K562 (cell line): ENCODE measurements around the gene GIPC3. TPM values are rescaled to one million over a fixed set of nuclear protein-coding genes. Genes with fewer than 3 reads are reported as not detected.

Source experiments
- ATAC-seq: fragments of 200-7000 bp; cut with Tn5 transposase; 3 replicates; pipeline ENCODE4 v1.9.1; 2020; ENCODE audit warnings: moderate library complexity
- BruUV-seq: library from RNA; stranded (reverse); fragments of 400-500 nt; replicated peaks from 2 replicates; lab custom pipeline; 2021; lab: Mats Ljungman, UMichigan
- CTCF ChIA-PET: fragments of 300-600 bp; formaldehyde crosslinking; extraction: SDS; loops from one replicate; lab custom pipeline; 2021; ENCODE audit warnings: low intra/inter-chr PET ratio; lab: Yijun Ruan, JAX
- POLR2A ChIA-PET: fragments of 300-600, 350-650 bp; sonication (Branson Sonifier 250); formaldehyde crosslinking; extraction: SDS; loops from one replicate; lab custom pipeline; 2021; ENCODE audit warnings: antibody characterized with exemption, inconsistent platforms; lab: Yijun Ruan, JAX
- DNase-seq, 4 experiments: peaks; one replicate each; pipeline versions ENCODE4 v3.0.0 to v3.0.0-alpha.2; 2011 to 2018; ENCODE audit warnings: low spot score in 3 of 4, mixed read lengths in 3 of 4; ENCODE audit errors: extremely low read depth in 1 of 4
- FAIRE-seq: peaks from 2 replicates; lab custom pipeline; 2011; peaks lifted over from hg19 to GRCh38; lab: Jason Lieb, UNC
- H2AFZ ChIP-seq: 2 replicates; pipeline ENCODE4 v1.6.0; 2011; ENCODE audit warnings: low read depth, low read length, control low read depth, inconsistent platforms
- H3K27ac ChIP-seq: fragments of 200-600 bp; 3 replicates; pipeline ENCODE4 v1.8.0; 2011; ENCODE audit warnings: low read depth, mild to moderate bottlenecking, control low read depth, inconsistent platforms, low read length, moderate library complexity, mixed read lengths; ENCODE audit errors: extremely low read depth
- H3K27me3 ChIP-seq, 2 experiments: fragments of 300-600 bp in 1 of 2; 2 replicates in 1 of 2; 3 replicates in 1 of 2; pipeline versions ENCODE4 v1.6.0 to v1.8.0; 2011; ENCODE audit warnings: inconsistent platforms in 2 of 2, low read length in 2 of 2, mild to moderate bottlenecking in 1 of 2, mixed read lengths in 1 of 2, moderate library complexity in 1 of 2; ENCODE audit not compliant: control insufficient read depth in 2 of 2, insufficient read depth in 2 of 2
- H3K36me3 ChIP-seq: fragments of 300-600 bp; 3 replicates; pipeline ENCODE4 v1.8.0; 2011; ENCODE audit warnings: mild to moderate bottlenecking, low read length, inconsistent platforms; ENCODE audit not compliant: control insufficient read depth, insufficient read depth
- H3K4me1 ChIP-seq, 2 experiments: fragments of 200-600 bp in 1 of 2; replicated peaks in 1 of 2; 2 replicates in 1 of 2; 3 replicates in 1 of 2; pipeline versions ENCODE4 v1.5.1 to v1.8.0; 2011; ENCODE audit warnings: inconsistent platforms in 2 of 2, low read length in 2 of 2, mild to moderate bottlenecking in 1 of 2, mixed read lengths in 1 of 2, moderate library complexity in 1 of 2; ENCODE audit not compliant: control insufficient read depth in 2 of 2, insufficient read depth in 2 of 2
- H3K4me2 ChIP-seq: 2 replicates; pipeline ENCODE4 v1.6.1; 2011; ENCODE audit warnings: low read length, control low read depth, inconsistent platforms, mixed read lengths; ENCODE audit not compliant: insufficient read depth
- H3K4me3 ChIP-seq: fragments of 200-600 bp; sonication (generic), shearing (Covaris generic); 2 replicates; pipeline ENCODE4 v1.5.1; 2016; ENCODE audit warnings: control low read depth, inconsistent platforms
- H3K79me2 ChIP-seq: fragments of 200-600 bp; 3 replicates; pipeline ENCODE4 v1.8.0; 2011; ENCODE audit warnings: low read length, inconsistent platforms; ENCODE audit not compliant: control insufficient read depth, insufficient read depth
- H3K9ac ChIP-seq, 2 experiments: 2 replicates each; pipeline versions ENCODE4 v1.6.0 to v1.6.1; 2011; ENCODE audit warnings: low read depth in 2 of 2, low read length in 2 of 2, control low read depth in 1 of 2, inconsistent platforms in 1 of 2, mild to moderate bottlenecking in 1 of 2, mixed read lengths in 1 of 2; ENCODE audit not compliant: insufficient read depth in 1 of 2
- H3K9me1 ChIP-seq: one replicate; pipeline ENCODE4 v1.6.0; 2011; ENCODE audit warnings: inconsistent platforms, mild to moderate bottlenecking, low read length, moderate library complexity; ENCODE audit not compliant: control insufficient read depth, insufficient read depth
- H3K9me3 ChIP-seq: replicated peaks from 2 replicates; pipeline ENCODE4 v1.5.1; 2011; ENCODE audit warnings: low read depth, low read length, inconsistent platforms; ENCODE audit not compliant: control insufficient read depth, insufficient read depth
- H4K20me1 ChIP-seq: replicated peaks from 2 replicates; pipeline ENCODE4 v1.6.1; 2011; ENCODE audit warnings: low read length, inconsistent platforms, mixed read lengths; ENCODE audit not compliant: control insufficient read depth, insufficient read depth
- CBX8 ChIP-seq: fragments of 200-600 bp; sonication (generic); IDR thresholded peaks from 2 replicates; pipeline ENCODE4 v1.6.1; 2012; ENCODE audit warnings: borderline replicate concordance, mixed run types, low read depth, mild to moderate bottlenecking, moderate library complexity, mixed read lengths, low read length, control low read depth, inconsistent platforms; ENCODE audit not compliant: poor library complexity, severe bottlenecking; ENCODE audit errors: extremely low read depth
- EWSR1 ChIP-seq: fragments of 450-650 bp; IDR thresholded peaks from 2 replicates; pipeline ENCODE4 v1.6.1; 2018; ENCODE audit warnings: borderline replicate concordance, mild to moderate bottlenecking, low read depth, moderate library complexity; ENCODE audit not compliant: partially characterized antibody
- FOXK1 ChIP-seq: sonication (generic); formaldehyde crosslinking; IDR thresholded peaks from 2 replicates; pipeline ENCODE4 v1.8.0; 2022; ENCODE audit warnings: missing genetic modification reagents, mild to moderate bottlenecking, borderline replicate concordance
- NONO ChIP-seq, 2 experiments: fragments of 200-400 bp in 1 of 2; fragments of 450-650 bp in 1 of 2; formaldehyde crosslinking in 1 of 2; IDR thresholded peaks; 2 replicates each; pipeline ENCODE4 v1.6.1; 2017; ENCODE audit warnings: low read depth in 2 of 2, mild to moderate bottlenecking in 2 of 2, moderate library complexity in 2 of 2, low read length in 1 of 2
- NR2F6 ChIP-seq: fragments of 450-650 bp; formaldehyde crosslinking; IDR thresholded peaks from 2 replicates; pipeline ENCODE4 v1.4.0; 2020; ENCODE audit warnings: mild to moderate bottlenecking
- PHTF2 ChIP-seq: fragments of 250-450 bp; sonication (Bioruptor Pico); IDR thresholded peaks from 2 replicates; pipeline ENCODE4 v1.5.0; 2021; ENCODE audit warnings: mild to moderate bottlenecking
- POLR3G ChIP-seq: IDR thresholded peaks from 2 replicates; pipeline ENCODE4 v1.6.1; 2011; ENCODE audit not compliant: insufficient read length, insufficient replicate concordance; ENCODE audit errors: extremely low read depth
- RB1 ChIP-seq: fragments of 450-650 bp; IDR thresholded peaks from 2 replicates; pipeline ENCODE4 v1.6.1; 2017; ENCODE audit warnings: low read depth, mild to moderate bottlenecking
- RBFOX2 ChIP-seq: fragments of 200-400 bp; formaldehyde crosslinking; IDR thresholded peaks from 2 replicates; pipeline ENCODE4 v1.6.1; 2017; ENCODE audit warnings: low read depth, mild to moderate bottlenecking, low read length, moderate library complexity
- SP1 ChIP-seq: sonication (generic); formaldehyde crosslinking; IDR thresholded peaks from 2 replicates; pipeline ENCODE4 v1.8.1; 2022; ENCODE audit warnings: mild to moderate bottlenecking, missing genetic modification reagents
- TAL1 ChIP-seq: fragments of 450-650 bp; IDR thresholded peaks from 2 replicates; pipeline ENCODE4 v1.6.1; 2016; ENCODE audit warnings: mild to moderate bottlenecking
- ZC3H11A ChIP-seq: IDR thresholded peaks from 2 replicates; pipeline ENCODE4 v1.6.1; 2012; ENCODE audit warnings: low read depth, low read length, improper control_type of control experiment
- ZFP30 ChIP-seq: fragments of 250-450 bp; sonication (Bioruptor Pico); IDR thresholded peaks from 2 replicates; pipeline ENCODE4 v1.8.0; 2022; ENCODE audit warnings: moderate library complexity, mild to moderate bottlenecking, inconsistent platforms, borderline replicate concordance
- ZNF23 ChIP-seq: fragments of 250-450 bp; sonication (Bioruptor Pico); IDR thresholded peaks from 2 replicates; pipeline ENCODE4 v1.4.0; 2020; ENCODE audit warnings: mild to moderate bottlenecking
- ZNF263 ChIP-seq: sonication (generic); formaldehyde crosslinking; IDR thresholded peaks from 2 replicates; pipeline ENCODE4 v1.8.0; 2022; ENCODE audit warnings: mild to moderate bottlenecking, missing genetic modification reagents, borderline replicate concordance
- ZNF445 ChIP-seq: fragments of 250-450 bp; sonication (Bioruptor Pico); IDR thresholded peaks from 2 replicates; pipeline ENCODE4 v1.4.0; 2020; ENCODE audit warnings: low read depth, mild to moderate bottlenecking, moderate library complexity
- ZNF79 ChIP-seq: fragments of 250-450 bp; sonication (Bioruptor Pico); IDR thresholded peaks from 2 replicates; pipeline ENCODE4 v1.4.0; 2020; ENCODE audit warnings: low read depth, mild to moderate bottlenecking, moderate library complexity
- WGBS: fragments of 100-300 bp; shearing (Covaris generic); methylation state at CpG from one replicate; pipeline ENCODE4 v1.1.6; 2016; ENCODE audit warnings: low coverage, mixed read lengths; ENCODE audit not compliant: insufficient coverage; ENCODE audit errors: missing lambda C conversion rate; 5-methylcytosine and 5-hydroxymethylcytosine counted together
- in situ Hi-C: fragments of 300-500 bp; cut with MboI; formaldehyde crosslinking; loops from 4 replicates; pipeline ENCODE4 v1.15.0; 2018; ENCODE audit warnings: inconsistent platforms, mixed read lengths
- intact Hi-C: fragments of 100-400 bp; cut with micrococcal nuclease; formaldehyde crosslinking; loops from 2 replicates; pipeline ENCODE4 v1.14.2; 2022
- polyA plus RNA-seq, 8 experiments: library from polyadenylated mRNA; depleted of rRNA in 4 of 8; stranded (reverse) in 5 of 8; unstranded in 3 of 8; fragments of >200 nt; fragmentation: Nextera tagmentation in 2 of 8; fragmentation: Illumina TruSeq in 1 of 8; extraction: Ambion mirVana in 2 of 8; extraction: Trizol in 1 of 8; gene quantifications; 2 replicates each; pipeline versions ENCODE4 v1.2.1 to v1.2.3, GENCODE V29; 2011 to 2014; ENCODE audit warnings: inconsistent platforms in 1 of 8, missing spikeins in 1 of 8
- total RNA-seq, 7 experiments: library from RNA; depleted of rRNA in 6 of 7; stranded (reverse); fragments of >200 nt in 6 of 7; fragmentation: Illumina TruSeq in 2 of 7; extraction: Trizol in 2 of 7; gene quantifications; 2 replicates each; pipeline versions ENCODE4 v1.2.1 to v1.2.3, GENCODE V29; 2011 to 2021; ENCODE audit warnings: low replicate concordance in 1 of 7
- TF ChIP-seq, protein P1 (sequence below): fragments of 200-800 bp; sonication (Bioruptor generic); IDR thresholded peaks from 2 replicates; pipeline ENCODE4 v1.6.1; 2017; ENCODE audit warnings: missing genetic modification characterization, missing compliant biosample characterization
- TF ChIP-seq, protein P2 (sequence below), 2 experiments: IDR thresholded peaks; 2 replicates each; pipeline ENCODE4 v1.6.1; 2011; ENCODE audit warnings: borderline replicate concordance in 1 of 2, control low read depth in 1 of 2, low read depth in 1 of 2, low read length in 1 of 2, mild to moderate bottlenecking in 1 of 2, mixed read lengths in 1 of 2, moderate library complexity in 1 of 2; ENCODE audit not compliant: insufficient read depth in 1 of 2, insufficient read length in 1 of 2, poor library complexity in 1 of 2, severe bottlenecking in 1 of 2; ENCODE audit errors: extremely low read depth in 1 of 2

GIPC3 gene
- total and polyA plus RNA-seq, 9 of the 15 experiments (the other 6 are each of a cell fraction or from before 2014, with no cell fraction given) = 0.03 to 3.6 (median 1.5) TPM; not detected in 1

DNA sequence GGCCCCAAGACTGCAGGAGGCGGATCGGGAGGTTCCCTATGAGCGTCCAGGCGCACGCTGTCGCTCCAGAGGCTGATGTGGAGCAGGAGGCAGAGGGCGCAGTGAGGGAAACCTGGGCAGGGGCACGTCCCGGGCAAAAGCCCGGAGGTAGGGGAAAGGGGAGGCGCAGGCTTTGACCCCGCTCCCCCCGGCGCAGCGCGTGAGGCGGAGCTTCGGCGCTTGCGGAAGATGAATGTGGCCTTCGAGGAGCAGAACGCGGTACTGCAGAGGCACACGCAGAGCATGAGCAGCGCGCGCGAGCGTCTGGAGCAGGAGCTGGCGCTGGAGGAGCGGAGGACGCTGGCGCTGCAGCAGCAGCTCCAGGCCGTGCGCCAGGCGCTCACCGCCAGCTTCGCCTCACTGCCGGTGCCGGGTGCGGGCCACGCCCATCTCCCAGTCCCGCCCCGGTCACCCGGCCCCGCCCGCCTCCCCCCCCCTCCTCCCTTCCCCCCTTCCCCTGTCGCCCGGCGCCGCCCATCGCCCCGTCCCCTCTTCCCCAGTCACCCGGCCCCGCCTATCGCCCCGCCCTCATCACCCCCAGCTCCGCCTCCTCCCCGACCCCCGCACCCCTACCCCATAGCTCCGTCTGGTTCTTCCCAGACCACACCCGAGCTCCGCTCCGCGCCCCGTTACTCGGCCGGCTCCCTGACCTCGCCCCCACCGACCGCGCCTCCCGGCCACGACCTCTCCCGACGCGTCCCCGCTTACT, 8.4 kb upstream of the GIPC3 start:
- peak overlapping the region in 1 of 2 experiments; percentile 66; a peak in 2 of 4 replicates for H3K9ac ChIP-seq
- no TSS peak for BruUV-seq
- H4K20me1 ChIP-seq = peaks cover 3% of the 10 kb centered on the region; the same call in 1 of the 2 replicates
- WGBS = 63% methylated on average over 15 of the region's 78 CpGs
- peak overlapping the region; percentile 43 for H3K4me2 ChIP-seq
- no peaks in the 10 kb centered on the region for H3K27me3 ChIP-seq
- in situ Hi-C loops = no loop called here
- ATAC-seq = peak; percentile 20
- peaks cover 38% of the 10 kb centered on the region for H3K36me3 ChIP-seq
- 0 out of 3 replicates have a peak overlapping the region, but pooled peaks have one; percentile 12 for H3K27ac ChIP-seq
- H3K4me1 ChIP-seq = peaks cover 38 to 81% of the 10 kb centered on the region in 2 experiments
- DNase-seq = peak; percentile 67 to 91 (median 87)
- peaks cover 5% of the 10 kb centered on the region for H3K9me1 ChIP-seq
- ChIA-PET POLR2A (interaction anchor here (0.6 to 1.5 kb wide), 8 partner anchors 9 to 133 kb away, joined by 3 to 7 read pairs (median 4); no protein-coding TSS in a partner anchor), CTCF (no interaction called here)
- no peak overlapping the region for H2AFZ ChIP-seq
- intact Hi-C loops = loop anchor here (1.0 kb wide), 1 partner anchor 32 kb away; no protein-coding TSS in a partner anchor
- FAIRE-seq = no peak
- H3K4me3 ChIP-seq = peak overlapping the region; percentile 11; the same call in 1 of the 2 replicates
- peaks cover 20% of the 10 kb centered on the region for H3K79me2 ChIP-seq
- H3K9me3 ChIP-seq = no peaks in the 10 kb centered on the region
- TF ChIP-seq ZNF263 (CRISPR knock-in tag) (no peak), TAL1 (no peak), NR2F6 (CRISPR knock-in tag) (no peak), EWSR1 (no peak), FOXK1 (CRISPR knock-in tag) (no peak), SP1 (CRISPR knock-in tag) (no peak), PHTF2 (CRISPR knock-in tag) (no peak), CBX8 (no peak), RBFOX2 (0 out of 2 replicates have a peak, but pooled peaks have one; percentile 53), NONO (IDR thresholded peaks at IDR 0.05; ENCODE audit: low read depth in 2 of 2, low read length in 1 of 2) (no peak), ZC3H11A (no peak), ZNF445 (CRISPR knock-in tag) (no peak), ZNF79 (CRISPR knock-in tag) (no peak), ZNF23 (no peak), POLR3G (no peak), RB1 (no peak), ZFP30 (CRISPR knock-in tag) (no peak)
- TF ChIP-seq, protein P1, sequence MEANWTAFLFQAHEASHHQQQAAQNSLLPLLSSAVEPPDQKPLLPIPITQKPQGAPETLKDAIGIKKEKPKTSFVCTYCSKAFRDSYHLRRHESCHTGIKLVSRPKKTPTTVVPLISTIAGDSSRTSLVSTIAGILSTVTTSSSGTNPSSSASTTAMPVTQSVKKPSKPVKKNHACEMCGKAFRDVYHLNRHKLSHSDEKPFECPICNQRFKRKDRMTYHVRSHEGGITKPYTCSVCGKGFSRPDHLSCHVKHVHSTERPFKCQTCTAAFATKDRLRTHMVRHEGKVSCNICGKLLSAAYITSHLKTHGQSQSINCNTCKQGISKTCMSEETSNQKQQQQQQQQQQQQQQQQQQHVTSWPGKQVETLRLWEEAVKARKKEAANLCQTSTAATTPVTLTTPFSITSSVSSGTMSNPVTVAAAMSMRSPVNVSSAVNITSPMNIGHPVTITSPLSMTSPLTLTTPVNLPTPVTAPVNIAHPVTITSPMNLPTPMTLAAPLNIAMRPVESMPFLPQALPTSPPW (CRISPR knock-in tag) = peak; percentile 84
- TF ChIP-seq, protein P2, sequence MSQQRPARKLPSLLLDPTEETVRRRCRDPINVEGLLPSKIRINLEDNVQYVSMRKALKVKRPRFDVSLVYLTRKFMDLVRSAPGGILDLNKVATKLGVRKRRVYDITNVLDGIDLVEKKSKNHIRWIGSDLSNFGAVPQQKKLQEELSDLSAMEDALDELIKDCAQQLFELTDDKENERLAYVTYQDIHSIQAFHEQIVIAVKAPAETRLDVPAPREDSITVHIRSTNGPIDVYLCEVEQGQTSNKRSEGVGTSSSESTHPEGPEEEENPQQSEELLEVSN (IDR thresholded peaks at IDR 0.05; ENCODE audit: borderline replicate concordance in 1 of 2, extremely low read depth in 1 of 2, insufficient read depth in 1 of 2, insufficient read length in 1 of 2, low read depth in 1 of 2, low read length in 1 of 2, poor library complexity in 1 of 2, severe bottlenecking in 1 of 2) = peak in 1 of 2 experiments; percentile 81
